GM18499 (cell line): ENCODE results near the gene MAP1LC3B.

Experiments used
- ATAC-seq: cut with Tn5 transposase; IDR thresholded peaks from one replicate; pipeline ENCODE4 v1.9.1; 2021; ENCODE audit warnings: moderate number of reproducible peaks; ENCODE audit not compliant: insufficient read depth, unreplicated experiment

Gene MAP1LC3B

GRCh38 chr16:87423429-87423828 is 31.3 kb downstream of the MAP1LC3B start:
- ATAC-seq = no peak

DNA sequence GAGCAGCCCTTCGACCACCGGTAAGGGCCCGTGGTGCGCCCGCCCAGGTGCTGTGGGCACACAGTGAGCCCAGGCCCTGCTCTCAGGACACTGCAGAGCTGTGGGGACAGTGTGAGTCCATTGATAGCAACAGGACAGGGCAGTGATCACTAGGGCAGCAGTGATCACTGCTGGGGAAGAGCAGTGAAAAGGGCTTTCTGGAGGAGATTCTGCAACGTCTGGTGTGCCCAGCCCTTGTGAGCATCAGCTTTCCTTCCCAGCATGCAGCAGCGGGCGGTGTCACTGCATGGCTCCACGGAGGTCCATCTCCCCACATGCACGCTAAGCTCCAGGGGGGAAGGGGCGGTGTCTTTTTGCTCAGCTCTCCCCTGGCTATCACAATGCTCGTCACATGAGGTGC is 32.1 kb downstream of the MAP1LC3B start:
- no peak for ATAC-seq

DNA sequence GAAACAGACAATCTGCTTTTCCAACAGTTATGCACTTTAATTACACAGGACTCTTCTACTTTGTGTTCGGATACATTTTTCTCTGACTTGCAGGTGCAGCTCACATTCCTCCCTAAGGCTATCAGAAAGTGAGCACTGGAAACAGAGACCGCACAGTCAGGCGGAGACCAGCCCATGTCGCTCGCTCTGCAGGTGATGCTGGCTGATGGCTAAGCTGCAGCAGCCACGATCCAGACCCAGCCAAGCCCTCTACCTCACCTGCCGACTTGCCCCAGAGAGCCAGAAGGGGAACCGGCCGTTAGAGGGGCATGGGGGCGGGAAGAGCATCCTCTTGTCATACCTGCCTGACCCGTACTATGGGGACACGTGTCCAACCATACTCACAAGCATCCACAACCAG is 33.8 kb downstream of the MAP1LC3B start:
- ATAC-seq = no peak

GRCh38 chr16:87426423-87427215 is 34.5 kb downstream of the MAP1LC3B start:
- ATAC-seq = no peak

- ATAC-seq = no peak
Measured at GRCh38 chr16:87431926-87432325, 39.8 kb downstream of the MAP1LC3B start.

DNA sequence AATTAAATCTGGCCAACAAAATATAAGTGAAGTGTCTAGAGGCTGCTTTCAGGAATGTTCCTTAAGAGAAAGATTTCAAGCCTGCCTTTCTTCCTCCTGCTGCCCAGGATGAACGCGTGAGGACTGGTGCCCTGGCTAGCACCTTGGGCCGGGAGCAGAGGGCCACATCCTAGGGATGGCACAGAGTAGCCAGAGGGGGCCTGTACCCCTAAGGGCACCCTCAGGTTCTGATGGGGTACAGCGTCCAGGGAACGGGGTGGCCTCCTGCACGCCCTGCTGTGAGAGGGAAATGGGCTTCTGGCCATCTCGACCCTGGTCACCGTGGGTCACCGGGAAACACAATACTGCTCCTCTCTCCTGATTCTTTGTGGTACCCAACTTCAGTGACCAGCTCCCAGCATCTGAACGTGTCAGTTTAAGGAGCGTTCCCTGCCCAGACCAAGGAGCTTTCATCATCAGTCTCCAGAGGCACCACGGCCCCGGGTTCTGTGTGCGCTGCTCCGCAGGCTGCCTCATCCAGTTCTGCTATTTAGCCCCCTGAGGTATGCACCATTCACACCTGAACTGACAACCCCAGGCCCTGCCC is 40.3 kb downstream of the MAP1LC3B start:
- no peak for ATAC-seq

DNA sequence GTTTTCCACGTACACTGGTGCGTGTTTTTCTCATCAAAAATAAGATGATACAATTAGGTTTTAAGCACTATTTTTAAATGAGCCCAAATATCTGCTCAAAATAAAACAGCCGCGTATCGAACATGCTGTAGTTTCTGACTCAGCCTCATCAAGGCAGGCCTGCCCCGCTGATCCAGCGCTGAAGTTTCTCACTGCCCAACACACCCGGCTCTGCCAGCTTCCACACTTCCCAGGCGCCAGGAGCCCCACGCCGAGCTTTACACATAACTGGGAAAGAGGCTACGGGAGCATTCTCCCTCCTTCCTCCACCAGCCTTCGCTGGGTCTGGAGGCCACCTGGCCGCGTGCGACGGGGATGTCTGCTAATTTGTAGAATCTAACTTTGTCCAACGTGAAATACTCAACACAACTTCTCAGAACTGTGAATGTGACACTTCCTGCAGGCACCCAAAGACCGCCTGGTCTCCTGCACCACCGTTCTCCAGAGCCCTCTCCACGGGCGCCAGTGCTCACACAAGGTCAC is 42.1 kb downstream of the MAP1LC3B start:
- no peak for ATAC-seq

DNA sequence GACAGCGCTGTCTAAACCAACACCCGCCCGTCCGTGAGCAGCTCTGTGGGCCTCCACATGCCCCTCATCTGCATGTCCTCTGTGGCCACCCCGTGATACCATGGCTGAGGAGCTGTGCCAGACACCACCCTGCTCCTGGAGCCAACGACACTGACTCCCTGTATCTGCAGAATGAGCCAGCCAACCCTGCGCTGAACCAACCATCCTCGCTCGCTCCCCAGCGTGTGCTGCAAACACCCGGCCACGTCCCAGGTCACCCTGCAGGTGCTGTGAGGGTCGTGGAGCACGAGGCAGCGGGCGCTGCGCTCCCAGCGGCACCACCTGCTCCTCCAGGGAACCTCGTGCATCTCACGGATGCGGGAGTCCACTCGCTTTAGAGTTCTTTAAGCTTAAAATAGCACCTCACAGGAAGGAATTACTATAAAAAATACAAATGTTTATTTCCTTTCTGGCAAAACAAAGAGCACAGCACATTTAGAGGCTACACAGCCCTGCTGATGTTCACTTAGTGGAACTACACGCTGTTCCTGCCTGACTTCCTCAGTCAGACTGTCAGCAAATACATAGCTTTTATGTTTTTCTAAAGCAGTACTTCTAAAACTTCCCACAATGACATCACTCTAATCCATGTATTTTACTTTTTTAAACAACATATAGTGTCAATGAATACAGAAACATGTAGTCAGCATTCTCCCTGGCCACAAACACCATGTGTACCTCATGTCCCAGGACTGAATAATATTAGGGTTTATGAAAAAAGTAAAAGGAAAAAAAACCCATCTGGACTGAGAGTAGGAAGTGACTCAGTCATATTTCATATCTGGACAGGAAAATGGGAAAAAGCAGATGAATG is 43.5 kb downstream of the MAP1LC3B start:
- no peak for ATAC-seq

DNA sequence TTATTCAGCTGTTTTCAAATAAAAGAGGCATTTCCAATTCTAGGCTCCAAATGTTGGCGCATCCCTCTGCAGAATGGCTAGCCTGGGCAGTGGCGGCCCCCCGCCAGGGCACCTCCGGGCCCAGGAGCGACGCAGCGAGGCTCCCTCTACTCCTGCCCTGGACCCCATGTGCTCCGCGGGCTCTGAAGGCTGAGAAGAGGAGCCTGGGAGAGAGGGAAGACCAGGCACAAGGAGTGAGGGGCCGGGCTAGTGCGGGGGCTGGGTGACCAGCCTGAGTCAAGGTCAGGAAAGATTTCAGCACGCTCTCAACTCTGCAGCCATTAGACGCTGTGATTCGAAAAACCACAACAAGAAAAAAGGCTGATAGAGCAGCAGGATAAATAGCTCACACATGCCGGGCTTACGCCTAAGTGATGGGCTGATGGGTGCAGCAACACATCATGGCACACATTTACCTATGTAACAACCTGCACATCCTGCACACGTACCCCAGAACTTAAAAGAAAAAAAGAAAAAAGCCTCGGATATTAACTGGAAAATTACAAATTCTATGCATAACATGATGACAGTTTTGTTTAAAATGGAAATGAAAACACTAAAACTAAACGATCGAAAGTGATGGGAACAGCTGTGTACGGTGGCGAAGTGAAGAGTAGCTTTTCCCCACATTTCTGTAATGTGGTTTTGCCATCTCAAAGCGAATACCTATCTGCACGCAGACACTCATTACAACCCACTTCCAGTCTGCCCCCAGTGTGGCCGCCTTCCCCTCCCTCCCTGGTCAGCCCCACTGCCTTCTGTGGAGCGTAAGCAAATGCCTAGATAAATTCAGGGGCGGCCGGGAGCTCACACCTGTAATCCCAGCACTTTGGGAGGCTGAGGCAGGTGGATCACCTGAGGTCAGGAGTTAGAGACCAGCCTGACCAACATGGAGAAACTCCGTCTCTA is 44.4 kb downstream of the MAP1LC3B start:
- ATAC-seq = no peak

DNA sequence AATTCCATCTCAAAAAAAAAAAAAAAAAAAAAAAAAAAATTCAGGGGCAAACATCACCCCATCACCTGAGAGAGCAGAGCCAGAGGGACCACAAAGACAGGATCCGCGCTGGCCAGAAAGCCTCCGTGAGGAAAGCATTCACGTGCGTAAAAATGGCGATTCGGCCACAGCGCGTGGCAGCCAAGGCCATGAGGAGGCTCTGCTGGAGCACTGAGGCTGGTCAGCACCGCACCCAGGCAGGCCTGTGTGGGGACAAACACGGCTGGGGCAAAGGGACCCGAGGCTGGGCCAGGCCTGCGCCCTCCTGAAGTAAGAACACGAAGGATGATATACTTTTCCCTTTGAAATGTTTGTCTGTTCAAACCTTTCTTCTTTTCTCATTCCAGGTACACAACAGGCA is 45.2 kb downstream of the MAP1LC3B start:
- no peak for ATAC-seq

- ATAC-seq = no peak
Measured at GRCh38 chr16:87437911-87438610, 45.9 kb downstream of the MAP1LC3B start.

DNA sequence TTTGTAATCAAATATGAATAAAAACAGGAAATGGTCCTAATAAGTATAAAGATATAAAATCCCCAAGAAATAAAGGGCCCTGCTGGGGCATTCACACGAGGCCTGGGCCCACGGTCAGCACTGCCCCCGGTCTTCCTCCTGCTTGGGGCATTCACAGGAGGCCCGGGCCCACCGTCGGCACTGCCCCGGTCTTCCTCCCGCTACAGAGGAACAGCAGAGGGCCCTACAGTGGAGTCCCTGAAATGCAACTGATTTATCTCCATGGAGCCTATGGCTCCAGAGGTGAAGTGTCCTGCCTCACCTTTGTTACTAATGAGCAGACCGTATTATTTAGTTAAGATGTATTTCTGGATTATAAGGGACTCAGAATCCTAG is 46.5 kb downstream of the MAP1LC3B start:
- no peak for ATAC-seq

GRCh38 chr16:87439926-87440325 is 47.8 kb downstream of the MAP1LC3B start:
- no peak for ATAC-seq

DNA sequence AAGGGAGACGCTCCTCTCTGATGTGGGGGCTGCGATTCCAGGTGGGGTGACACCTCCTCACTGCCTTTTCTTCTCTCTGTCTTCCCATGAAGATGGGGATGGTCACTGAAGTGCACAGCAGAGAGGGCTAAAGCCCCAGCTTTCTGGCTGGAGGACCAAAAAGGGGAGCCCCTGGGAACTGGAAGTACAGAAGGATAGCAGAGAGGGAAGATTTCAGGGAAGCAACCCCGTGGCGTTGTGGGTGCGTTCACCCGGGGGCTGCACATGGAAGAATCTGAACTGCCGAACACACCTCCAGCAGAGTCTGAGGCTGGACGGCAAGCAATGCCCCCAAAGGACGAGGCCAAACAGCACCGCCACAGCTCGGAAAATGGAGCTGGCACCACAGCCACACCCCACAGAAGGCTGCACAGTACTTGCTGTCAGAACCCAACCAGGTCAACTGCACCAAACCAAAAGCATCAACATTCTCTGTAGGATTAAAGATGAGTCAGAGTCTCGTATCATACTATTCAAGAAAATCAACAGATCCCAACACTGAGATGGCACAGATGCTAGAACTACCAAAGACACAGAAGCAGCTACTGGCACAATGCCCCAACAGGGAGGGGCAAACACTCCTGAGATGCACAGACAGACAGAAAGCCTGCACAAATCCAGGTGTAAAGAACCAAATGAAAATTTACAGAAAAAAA is 49.9 kb downstream of the MAP1LC3B start:
- no peak for ATAC-seq

- no peak for ATAC-seq
Measured at GRCh38 chr16:87442581-87442966, 50.4 kb downstream of the MAP1LC3B start.

- no peak for ATAC-seq
Measured at GRCh38 chr16:87443016-87443415, 50.9 kb downstream of the MAP1LC3B start.

GRCh38 chr16:87443964-87444363 is 51.8 kb downstream of the MAP1LC3B start:
- no peak for ATAC-seq

- no peak for ATAC-seq
Measured at GRCh38 chr16:87445486-87445885, 53.4 kb downstream of the MAP1LC3B start.

DNA sequence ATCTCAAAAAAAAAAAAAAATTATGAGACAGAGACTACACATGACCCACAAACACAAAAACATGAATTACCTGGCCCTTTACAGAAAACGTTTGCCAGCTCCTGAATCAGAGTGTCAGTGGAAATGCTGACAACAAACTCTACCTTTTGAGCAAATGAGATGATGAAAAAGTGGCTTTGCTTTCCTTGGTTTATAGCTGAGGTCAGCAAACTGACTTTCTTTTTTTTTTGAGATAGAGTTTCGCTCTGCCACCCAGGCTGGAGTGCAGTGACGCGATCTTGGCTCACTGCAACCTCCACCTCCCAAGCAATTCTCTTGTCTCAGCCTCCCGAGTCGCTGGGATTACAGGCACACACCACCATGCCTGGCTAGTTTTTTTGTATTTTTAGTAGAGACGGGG is 54.3 kb downstream of the MAP1LC3B start:
- ATAC-seq = no peak
